HK-2 (cell line): Measurements from ENCODE around the gene ZNF221.
"Not testable (repeated sequence)": the region's sequence is repeated elsewhere in the genome, so short reads cannot be mapped to it uniquely, and the experiment has no call there.

Experiments used
- DNase-seq: peaks from one replicate; pipeline ENCODE4 v3.0.0-alpha.2; 2018; ENCODE audit not compliant: unreplicated experiment

ZNF221 gene

GRCh38 chr19:43950834-43951645 lies at the start of gene ZNF221:
TSS of gene ZNF221 (plus strand) at chr19:43951228. CDS start at chr19:43962727, 11,499 bp downstream.
- peak; percentile 89 for DNase-seq

- DNase-seq, result peak; percentile 70
Observed at GRCh38 chr19:43901395-43902390, 49.3 kb upstream of the ZNF221 start.

- DNase-seq, result no peak
Observed at GRCh38 chr19:43902399-43902798, 48.6 kb upstream of the ZNF221 start.

- no peak for DNase-seq
Observed at GRCh38 chr19:43905897-43906296, 45.1 kb upstream of the ZNF221 start.

DNA sequence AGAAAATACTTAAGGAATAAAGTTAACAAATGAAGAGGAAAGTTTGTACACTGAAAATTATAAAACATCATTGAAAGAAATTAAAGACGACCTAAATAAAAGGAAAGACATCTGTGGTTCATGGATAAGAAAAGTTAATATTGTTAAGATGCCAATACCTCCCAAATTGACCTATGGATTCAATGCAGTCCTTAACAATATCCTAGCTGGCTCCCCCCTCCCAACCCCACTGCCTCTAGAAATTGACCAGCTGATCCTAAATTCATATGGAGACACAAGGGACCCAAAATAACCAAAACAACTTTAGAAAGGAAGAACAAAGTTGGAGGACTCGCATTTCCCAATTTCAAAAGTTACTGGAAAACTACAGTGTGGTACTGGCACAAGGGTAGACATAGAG lies 44.3 kb upstream of the ZNF221 start:
- DNase-seq, result no peak

GRCh38 chr19:43908659-43909058 lies 42.4 kb upstream of the ZNF221 start:
- DNase-seq, result no peak

GRCh38 chr19:43910884-43911283 lies 40.1 kb upstream of the ZNF221 start:
- DNase-seq, result no peak

DNA sequence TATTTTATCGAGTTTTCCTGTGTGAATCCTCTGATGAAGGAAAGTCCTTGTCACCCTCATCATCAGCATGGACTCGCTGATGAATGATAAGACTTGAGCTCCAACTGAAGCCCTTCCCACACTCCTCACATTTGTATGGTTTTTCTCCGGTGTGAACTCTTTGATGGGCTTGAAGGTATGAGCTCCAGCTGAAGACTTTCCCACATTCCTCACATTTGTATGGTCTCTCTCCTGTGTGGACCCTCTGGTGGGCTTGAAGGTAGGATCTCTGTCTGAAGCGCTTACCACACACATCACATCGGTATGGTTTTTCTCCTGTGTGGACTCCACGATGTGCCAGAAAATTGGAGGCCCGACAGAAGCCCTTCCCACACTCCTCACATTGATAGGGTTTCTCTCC lies 37.6 kb upstream of the ZNF221 start:
- DNase-seq, result no peak

- no peak for DNase-seq
Observed at GRCh38 chr19:43914051-43914450, 37.0 kb upstream of the ZNF221 start.

DNA sequence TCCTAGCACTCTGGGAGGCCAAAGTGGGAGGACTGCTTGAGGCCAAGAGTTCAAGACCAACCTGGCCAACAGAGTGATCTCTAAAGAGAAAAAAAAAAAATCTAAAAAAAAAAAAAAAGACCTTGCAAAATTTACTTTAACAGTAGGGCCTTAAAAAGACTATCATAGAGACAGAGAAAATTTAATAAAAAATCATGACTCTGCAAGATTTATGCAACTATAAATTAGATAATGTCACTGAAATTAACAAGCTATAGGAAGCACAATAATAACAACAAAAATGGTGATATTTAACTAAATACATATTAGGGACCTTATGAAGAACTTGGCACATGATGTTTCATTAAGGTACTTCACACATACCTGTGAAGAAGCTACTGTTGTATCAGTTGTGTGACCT lies 27.2 kb upstream of the ZNF221 start:
- DNase-seq, result no peak

DNA sequence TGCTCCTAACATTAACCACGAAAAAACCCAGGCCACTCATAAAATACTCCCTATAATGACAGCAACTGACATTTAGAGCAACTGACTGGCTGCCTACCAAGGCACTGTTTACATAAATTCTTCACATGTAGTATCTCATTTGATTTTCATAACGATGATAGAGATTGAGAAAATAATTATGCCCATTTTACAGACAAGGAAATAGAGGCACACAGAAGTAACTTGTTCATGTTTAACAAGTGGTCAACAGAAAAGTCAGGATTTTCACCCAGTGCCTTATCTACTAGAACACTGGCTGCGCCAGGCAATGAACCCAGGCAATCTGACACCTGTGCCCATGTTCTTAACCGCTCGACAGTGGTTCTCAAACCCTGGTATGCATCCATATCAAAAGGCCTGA lies 22.2 kb upstream of the ZNF221 start:
- no peak for DNase-seq

DNA sequence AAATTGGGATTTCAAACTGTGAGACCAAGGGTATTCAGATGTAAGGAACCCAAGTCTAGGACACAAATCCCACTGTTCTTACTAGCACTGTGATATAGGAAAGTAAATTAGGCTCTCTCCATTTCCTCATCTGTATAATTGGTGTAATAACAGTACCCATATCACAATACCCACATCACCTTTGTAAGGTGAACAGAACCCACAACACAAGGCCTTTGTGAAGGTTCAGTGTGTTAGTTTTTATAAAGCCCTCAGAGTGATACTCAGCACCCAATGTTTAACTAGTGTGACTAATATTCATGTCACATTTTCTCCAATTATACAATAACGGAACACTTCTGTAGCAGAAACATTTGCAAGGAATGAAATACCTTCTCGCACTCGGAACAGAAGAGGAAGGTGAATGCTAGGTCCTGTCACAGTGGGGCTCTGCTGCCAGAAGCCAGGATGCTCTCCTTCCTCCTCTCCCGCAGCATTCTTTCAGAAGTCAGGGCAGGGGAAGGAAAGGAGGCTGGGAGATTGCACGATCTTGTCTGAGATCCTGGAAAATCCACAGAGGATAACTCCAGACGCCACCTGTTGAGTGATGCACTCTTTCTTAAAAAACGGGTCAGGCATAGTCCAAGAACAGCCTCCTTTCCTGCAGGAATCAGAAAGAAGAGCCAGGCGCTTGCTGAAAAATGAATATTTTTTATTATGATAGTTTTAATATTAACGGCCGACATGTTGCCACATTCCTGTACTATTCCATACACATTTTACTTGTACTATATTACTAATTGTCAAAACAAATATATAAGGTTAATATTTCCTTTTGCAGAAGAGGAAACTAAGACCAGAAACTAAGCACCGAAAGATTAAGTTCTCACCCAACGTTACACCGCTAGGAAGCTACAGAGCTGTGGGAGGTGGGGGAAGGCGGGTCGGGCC lies 16.7 kb upstream of the ZNF221 start:
- peak; percentile 7 for DNase-seq

DNA sequence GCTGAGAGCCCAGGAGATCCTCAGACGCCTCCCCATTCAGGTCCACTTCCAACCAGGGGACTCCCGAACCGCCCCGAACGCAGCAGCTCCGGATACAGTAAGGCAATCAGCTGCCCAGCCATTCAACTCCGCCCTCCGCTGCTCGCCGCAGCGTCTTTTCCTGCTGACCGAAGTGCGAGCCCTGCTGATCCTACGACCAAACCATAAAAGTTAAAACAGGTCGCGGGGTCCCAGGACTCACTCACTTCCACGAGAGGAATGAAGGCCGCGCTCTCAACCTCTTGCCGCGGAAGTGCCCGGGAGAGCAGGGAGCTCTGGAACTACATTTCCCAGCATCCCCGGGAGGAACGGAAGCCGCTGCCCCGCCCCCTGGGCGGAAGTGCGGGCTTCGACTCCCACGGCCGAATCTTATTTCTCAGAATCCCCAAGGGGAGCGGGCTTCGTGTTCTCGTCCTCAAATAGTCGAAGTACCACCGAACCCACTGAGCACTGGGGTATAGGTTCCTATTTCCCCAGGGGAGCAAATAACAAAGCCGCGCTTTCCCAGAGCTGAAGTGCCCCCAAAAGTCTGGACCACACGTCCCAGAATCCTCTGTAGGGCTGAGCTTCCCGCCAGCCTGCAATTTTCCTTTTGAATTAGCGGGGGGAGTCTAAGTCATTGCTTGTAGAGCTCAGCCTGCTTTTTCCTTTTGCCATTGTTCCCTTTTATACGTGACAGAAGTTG lies 15.9 kb upstream of the ZNF221 start, which contains the start of gene ZNF45:
TSS of gene ZNF45 (minus strand) at position 298 of the 724 bp plus-strand sequence. CDS start 13,097 bp downstream, outside the sequence.
- peak; percentile 87 for DNase-seq

GRCh38 chr19:43936188-43936587 lies 14.8 kb upstream of the ZNF221 start:
- DNase-seq, result no peak

- DNase-seq, result no peak
Observed at GRCh38 chr19:43939557-43940260, 11.3 kb upstream of the ZNF221 start.

- no peak for DNase-seq
Observed at GRCh38 chr19:43940719-43941118, 10.3 kb upstream of the ZNF221 start.

GRCh38 chr19:43941209-43941608 lies 9.8 kb upstream of the ZNF221 start:
- DNase-seq, result no peak

DNA sequence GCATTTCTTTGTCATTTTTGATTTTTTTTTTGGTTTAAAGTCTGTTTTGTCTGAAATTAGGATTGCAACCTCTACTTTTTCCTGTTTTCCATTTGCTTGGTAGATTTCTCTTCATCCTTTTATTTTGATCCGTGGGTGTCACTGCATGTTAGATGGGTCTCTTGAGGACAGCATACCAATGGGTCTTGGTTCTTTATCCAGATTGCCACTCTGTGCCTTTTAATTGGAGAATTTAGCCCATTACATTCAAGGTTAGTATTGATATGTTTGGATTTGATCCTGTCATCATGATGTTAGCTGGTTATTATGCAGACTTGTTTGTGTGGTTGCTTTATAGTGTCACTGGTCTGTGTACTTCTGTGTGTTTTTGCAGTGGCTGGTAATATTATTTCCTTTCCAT lies 3.6 kb upstream of the ZNF221 start:
- not testable (repeated sequence) for DNase-seq

- not testable (repeated sequence) for DNase-seq
Observed at GRCh38 chr19:43949803-43950202, 1.2 kb upstream of the ZNF221 start.

DNA sequence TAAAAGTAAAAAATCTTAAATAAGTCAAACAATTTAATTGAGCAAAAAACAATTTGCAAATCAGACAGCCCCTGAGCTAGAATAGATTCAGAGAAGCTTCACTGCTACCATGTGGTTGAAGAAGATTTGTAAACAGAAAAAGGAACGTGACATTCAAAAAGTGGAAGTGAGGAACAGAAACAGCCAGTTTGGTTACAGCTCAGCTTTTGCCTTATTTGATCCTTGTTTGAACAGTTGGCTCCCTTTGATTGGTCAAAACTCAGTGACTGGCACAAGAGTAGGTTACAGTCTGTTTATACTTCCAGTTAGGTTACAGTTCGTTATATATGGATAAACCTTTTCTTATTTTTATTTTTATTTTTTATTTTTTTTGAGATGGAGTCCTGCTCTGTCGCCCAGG lies 5.8 kb downstream of the ZNF221 start:
- DNase-seq, result no peak
